Pancreas (tissue), 10 donors: ENCODE data around the gene UBR2. TPM values are rescaled to one million over a fixed set of nuclear protein-coding genes. Genes with fewer than 3 reads are reported as not detected.

Experiments used
- ATAC-seq, 4 donors: fragments of 200-7000 bp; cut with Tn5 transposase; one replicate each; pipeline versions ENCODE4 v1.8.0 to v1.9.1; 2020; ENCODE audit warnings: mild to moderate bottlenecking in 4 of 4, moderate library complexity in 4 of 4
- DNase-seq, 6 donors: peaks; one replicate each; pipeline ENCODE4 v3.0.0-alpha.2; 2020
- FAIRE-seq: peaks from 2 replicates; lab custom pipeline; 2012; peaks lifted over from hg19 to GRCh38; lab: Jason Lieb, UNC
- H3K27ac ChIP-seq, 4 donors: fragments of 200-600 bp; sonication (generic); 1 replicate in 3 of 4; 2 replicates in 1 of 4; pipeline versions ENCODE4 v1.5.0 to v1.8.0; 2020
- H3K27me3 ChIP-seq, 4 donors: fragments of 200-600 bp; one replicate each; pipeline ENCODE4 v1.8.0; 2021
- H3K36me3 ChIP-seq, 3 donors: fragments of 200-600 bp; sonication (generic) in 1 of 3; one replicate each; pipeline versions ENCODE4 v1.5.0 to v1.8.0; 2020 to 2021
- H3K4me1 ChIP-seq, 3 donors: fragments of 200-600 bp; one replicate each; pipeline ENCODE4 v1.8.0; 2021
- H3K4me3 ChIP-seq, 4 donors: fragments of 200-600 bp; sonication (generic) in 2 of 4; one replicate each; pipeline versions ENCODE4 v1.5.0 to v1.8.0; 2020 to 2021
- H3K9me3 ChIP-seq, 4 donors: fragments of 200-600 bp; one replicate each; pipeline ENCODE4 v1.8.0; 2021
- WGBS, 2 donors: extraction: QIAGEN DNeasy Blood & Tissue Kit; methylation state at CpG; one replicate each; pipeline ENCODE4 v1.1.7; 2013; 5-methylcytosine and 5-hydroxymethylcytosine counted together
- intact Hi-C, 3 donors: fragments of 100-400 bp; cut with DNase I; formaldehyde crosslinking; loops; one replicate each; pipeline versions ENCODE4 v1.11.1 to v1.14.2; 2022
- polyA plus RNA-seq, 2 donors: library from polyadenylated mRNA; stranded (reverse); fragments of 200-250 nt; gene quantifications; one replicate each; pipeline ENCODE4 v1.2.3, GENCODE V29; 2013
- total RNA-seq, 6 donors: library from RNA; stranded (reverse); fragmentation: NEBNext Ultra II Directional in 4 of 6; extraction: Animal tissue kit (Norgen Biotek cat#: 25700) in 4 of 6; gene quantifications; one replicate each; pipeline versions ENCODE4 v1.2.1 to v1.2.4, GENCODE V29; 2021 to 2023
- TF ChIP-seq, protein P1 (sequence below), 4 donors: fragments of 200-600 bp; sonication (generic) in 3 of 4; IDR thresholded peaks; one replicate each; pipeline versions ENCODE4 v1.5.0 to v1.8.0; 2021; ENCODE audit warnings: antibody characterized with exemption in 4 of 4
- donor health status: healthy with polysubstance abuse.
- donor health status: DM: no; HTN: no; CAD: no; lungs with moderate emphysema.
- donor health status: DM: no; HTN: no; CAD: no.
- donor health status: control.
- donor health status: control.
- donor health status: Bipolar disorder and iron deficiency.
- donor health status: DM: yes; HTN: yes; CAD: no.
- donor health status: DM: no; HTN: no; CAD: no.
- donor health status: DM: no; HTN: no; CAD: no.
- donor health status: DM: yes; HTN: yes; CAD: no.

Gene UBR2
- total and polyA plus RNA-seq, 8 donors: 9.4 to 22.0 (median 17.9) TPM

DNA sequence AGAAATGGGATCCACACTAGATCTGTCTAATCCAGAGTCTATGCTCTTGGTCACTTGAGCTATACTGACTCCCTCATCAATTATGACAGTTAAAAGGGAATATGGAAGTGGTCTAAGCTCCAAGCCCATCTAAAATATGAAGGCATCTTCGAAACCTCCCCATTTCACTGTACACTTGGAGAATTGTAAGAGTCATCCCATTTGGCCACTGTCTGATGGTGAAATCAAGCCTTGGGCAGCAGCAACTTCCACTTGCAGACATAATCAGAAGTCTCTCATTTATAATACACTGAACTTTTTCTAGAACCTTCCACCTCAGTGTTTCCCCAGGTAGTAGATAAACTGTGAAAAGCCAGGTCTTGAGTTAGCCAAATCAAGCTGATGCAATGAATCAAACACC, 26.3 kb upstream of the UBR2 start:
- TF ChIP-seq, protein P1, sequence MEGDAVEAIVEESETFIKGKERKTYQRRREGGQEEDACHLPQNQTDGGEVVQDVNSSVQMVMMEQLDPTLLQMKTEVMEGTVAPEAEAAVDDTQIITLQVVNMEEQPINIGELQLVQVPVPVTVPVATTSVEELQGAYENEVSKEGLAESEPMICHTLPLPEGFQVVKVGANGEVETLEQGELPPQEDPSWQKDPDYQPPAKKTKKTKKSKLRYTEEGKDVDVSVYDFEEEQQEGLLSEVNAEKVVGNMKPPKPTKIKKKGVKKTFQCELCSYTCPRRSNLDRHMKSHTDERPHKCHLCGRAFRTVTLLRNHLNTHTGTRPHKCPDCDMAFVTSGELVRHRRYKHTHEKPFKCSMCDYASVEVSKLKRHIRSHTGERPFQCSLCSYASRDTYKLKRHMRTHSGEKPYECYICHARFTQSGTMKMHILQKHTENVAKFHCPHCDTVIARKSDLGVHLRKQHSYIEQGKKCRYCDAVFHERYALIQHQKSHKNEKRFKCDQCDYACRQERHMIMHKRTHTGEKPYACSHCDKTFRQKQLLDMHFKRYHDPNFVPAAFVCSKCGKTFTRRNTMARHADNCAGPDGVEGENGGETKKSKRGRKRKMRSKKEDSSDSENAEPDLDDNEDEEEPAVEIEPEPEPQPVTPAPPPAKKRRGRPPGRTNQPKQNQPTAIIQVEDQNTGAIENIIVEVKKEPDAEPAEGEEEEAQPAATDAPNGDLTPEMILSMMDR (IDR thresholded peaks at IDR 0.05): no peak
- DNase-seq (no peak), FAIRE-seq (no peak), ATAC-seq (no peak)
- H3K4me1 ChIP-seq: no peaks in the 10 kb centered on the region
- no peak overlapping the region for H3K4me3 ChIP-seq
- no peak overlapping the region for H3K27ac ChIP-seq
- 80 to 90% methylated on average over 1 of the region's 1 CpG for WGBS, 2 donors
- intact Hi-C loops: loop anchor here in 1 of 3 donors (10.0 kb wide), 1 partner anchor 273 kb away; no protein-coding TSS in a partner anchor
- H3K27me3 ChIP-seq: no peaks in the 10 kb centered on the region
- H3K9me3 ChIP-seq: no peaks in the 10 kb centered on the region
- no peaks in the 10 kb centered on the region for H3K36me3 ChIP-seq

DNA sequence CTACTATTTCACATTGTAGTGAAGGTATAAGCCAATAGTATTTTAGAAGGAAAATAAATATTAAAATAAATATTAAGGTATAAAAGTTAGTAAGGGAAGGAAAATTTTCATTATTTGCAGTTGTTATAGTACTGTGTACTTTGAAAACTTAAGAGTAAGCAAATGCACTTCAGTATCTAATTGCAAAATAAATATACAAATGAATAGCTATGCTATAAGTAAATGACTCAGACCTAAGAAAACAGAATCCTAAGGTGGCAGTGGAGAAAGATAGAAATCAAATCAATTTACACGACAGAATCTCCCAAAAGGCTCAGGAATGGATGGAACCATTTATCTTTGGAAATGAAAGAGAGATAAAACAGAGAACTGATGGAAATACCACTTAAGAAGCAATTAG, 24.7 kb upstream of the UBR2 start:
- Histone ChIP-seq H3K9me3 (no peaks in the 10 kb centered on the region), H3K4me1 (no peaks in the 10 kb centered on the region), H3K27me3 (no peaks in the 10 kb centered on the region), H3K36me3 (no peaks in the 10 kb centered on the region), H3K27ac (no peak overlapping the region), H3K4me3 (no peak overlapping the region)
- no peak for FAIRE-seq
- no peak for ATAC-seq
- TF ChIP-seq, protein P1 (IDR thresholded peaks at IDR 0.05): no peak
- intact Hi-C loops: loop anchor here in 1 of 3 donors (10.0 kb wide), 1 partner anchor 274 kb away; no protein-coding TSS in a partner anchor
- 82 to 90% methylated on average over 1 of the region's 1 CpG for WGBS, 2 donors
- DNase-seq: no peak

DNA sequence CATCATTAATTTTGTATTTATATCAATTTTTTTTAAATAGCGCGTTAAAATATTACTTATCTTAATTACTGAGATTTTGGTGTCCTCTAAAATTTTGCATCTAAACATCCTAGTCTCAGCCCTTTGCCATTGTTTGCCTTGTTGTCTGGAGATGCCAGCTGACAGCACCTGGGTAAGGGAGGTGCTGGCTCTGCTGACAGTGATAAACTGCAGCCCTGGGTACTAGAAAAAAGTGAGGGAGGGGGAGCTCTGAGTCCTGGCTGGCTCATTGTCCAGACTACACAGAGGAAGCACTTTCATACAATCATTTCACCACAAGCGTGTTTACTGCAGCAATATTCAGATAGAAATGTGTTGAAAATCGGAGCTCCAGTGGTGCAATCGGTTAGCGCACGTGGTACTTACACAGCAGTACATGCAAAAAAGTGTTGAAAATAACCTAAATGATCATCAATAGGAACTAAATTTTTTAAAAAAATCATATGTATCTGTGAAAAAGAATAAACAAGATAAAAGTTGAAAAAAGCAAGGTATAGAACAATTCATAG, 18.5 kb upstream of the UBR2 start:
- Histone ChIP-seq H3K4me3 (no peak overlapping the region), H3K27ac (no peak overlapping the region), H3K36me3 (no peaks in the 10 kb centered on the region), H3K27me3 (no peaks in the 10 kb centered on the region), H3K9me3 (no peaks in the 10 kb centered on the region), H3K4me1 (peaks cover 0 to 7% (median 0%) of the 10 kb centered on the region in 3 donors)
- intact Hi-C loops: loop anchor here in 1 of 3 donors (10.0 kb wide), 1 partner anchor 290 kb away; no protein-coding TSS in a partner anchor
- TF ChIP-seq, protein P1 (IDR thresholded peaks at IDR 0.05): no peak
- WGBS, 2 donors: 91 to 93% methylated on average over 7 of the region's 7 CpGs
- ATAC-seq: no peak
- DNase-seq: no peak
- no peak for FAIRE-seq

DNA sequence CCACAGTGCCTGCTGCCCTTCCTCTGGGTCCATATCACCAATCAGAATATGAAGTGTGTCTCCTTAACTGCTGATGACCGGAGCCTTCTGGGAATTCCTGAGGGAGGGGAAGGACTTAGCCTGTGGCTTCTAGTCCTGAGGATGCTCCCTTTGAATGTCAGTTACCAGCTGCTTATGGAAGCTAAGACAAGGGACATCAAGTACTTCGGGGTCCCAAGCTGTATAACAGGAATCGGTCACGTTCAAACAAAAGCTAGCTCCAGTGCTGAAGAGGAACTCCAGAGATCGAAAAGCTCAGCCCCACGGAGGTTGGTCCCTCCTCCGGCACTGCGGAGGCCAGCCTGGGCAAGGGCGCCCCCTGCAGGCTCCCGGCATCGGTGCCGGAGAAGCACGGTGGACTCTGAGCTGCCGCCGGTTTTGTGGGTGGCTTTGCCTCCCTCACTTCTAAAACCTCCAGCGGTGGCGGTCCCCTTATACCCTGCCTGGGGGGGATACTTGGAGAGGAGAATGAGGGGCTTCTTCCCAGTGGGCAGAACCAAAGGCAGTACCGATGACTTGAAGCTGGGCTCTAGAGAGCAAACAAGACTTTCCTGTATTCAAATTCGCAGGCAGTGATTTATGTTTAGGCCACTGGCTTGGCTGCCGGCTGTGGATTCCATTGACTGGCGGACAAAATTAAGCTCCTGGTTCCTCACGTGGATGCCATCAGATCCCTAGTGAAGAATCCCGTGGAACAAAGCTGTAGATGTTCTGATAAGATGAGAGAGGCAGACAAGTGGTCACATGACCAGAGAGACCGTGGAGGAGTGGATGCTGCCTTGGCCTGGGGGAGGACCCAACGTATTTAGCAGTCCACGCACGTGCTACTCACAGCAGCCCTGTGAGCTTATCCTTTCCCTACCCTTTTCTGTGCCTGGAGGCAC, 16.2 kb upstream of the UBR2 start:
- peak overlapping the region in 3 of 4 donors; percentile 24 to 44 (median 33) for H3K4me3 ChIP-seq
- no peak for FAIRE-seq
- H3K4me1 ChIP-seq: peaks cover 0 to 7% (median 0%) of the 10 kb centered on the region in 3 donors
- H3K9me3 ChIP-seq: no peaks in the 10 kb centered on the region
- WGBS, 2 donors: 4 to 7% methylated on average over 27 of the region's 27 CpGs
- no peaks in the 10 kb centered on the region for H3K36me3 ChIP-seq
- H3K27ac ChIP-seq: peak overlapping the region in 2 of 4 donors; percentile 10 to 35
- DNase-seq: peak; percentile 69 to 96 (median 82)
- intact Hi-C loops: loop anchor here in 1 of 3 donors (10.0 kb wide), 1 partner anchor 293 kb away; no protein-coding TSS in a partner anchor
- peak; percentile 99 to 100 (median 100) for ATAC-seq
- H3K27me3 ChIP-seq: no peaks in the 10 kb centered on the region
- TF ChIP-seq, protein P1 (IDR thresholded peaks at IDR 0.05): peak; percentile 94 to 97 (median 96)
